GM19324 (cell line): ENCODE measurements around the gene KRT4.

Experiments used
- ATAC-seq: cut with Tn5 transposase; IDR thresholded peaks from one replicate; pipeline ENCODE4 v1.9.1; 2021; ENCODE audit warnings: mild to moderate bottlenecking, moderate library complexity; ENCODE audit not compliant: unreplicated experiment, low FRiP score

KRT4 gene

DNA sequence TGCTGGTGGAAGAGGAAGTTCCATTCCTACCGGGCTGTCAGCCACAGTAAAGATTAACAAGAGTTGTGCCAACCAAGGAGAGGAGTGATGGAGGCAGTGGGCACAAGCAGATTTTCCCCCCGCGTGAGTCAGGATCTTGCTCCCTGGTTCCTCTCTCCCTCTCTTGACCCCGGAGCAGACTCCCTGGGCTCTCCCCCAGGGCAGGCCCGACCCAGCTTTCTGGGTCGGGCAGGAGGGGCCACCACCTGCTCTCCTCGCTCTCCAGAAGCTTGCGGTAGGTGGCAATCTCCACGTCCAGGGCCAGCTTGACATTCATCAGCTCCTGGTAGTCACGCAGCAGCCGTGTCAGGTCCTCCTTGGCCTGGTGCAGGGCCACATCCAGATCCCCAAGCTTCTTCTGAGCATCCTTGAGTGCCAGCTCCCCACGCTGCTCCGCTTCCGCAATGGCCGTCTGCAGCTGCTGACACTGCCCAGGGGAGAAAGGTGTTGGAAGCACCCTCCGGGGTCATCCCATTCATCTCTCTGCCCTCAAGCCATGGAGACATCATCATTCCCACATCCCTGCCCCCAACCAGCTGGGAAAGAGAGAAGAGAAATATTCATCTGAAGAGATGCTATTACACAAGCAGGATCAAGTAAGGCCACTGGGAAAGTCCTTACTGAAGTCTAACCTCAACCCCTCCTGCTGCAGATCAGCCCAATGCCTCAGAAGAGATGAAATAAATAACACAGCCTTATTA is 9.0 kb upstream of the KRT4 start:
- no peak for ATAC-seq

DNA sequence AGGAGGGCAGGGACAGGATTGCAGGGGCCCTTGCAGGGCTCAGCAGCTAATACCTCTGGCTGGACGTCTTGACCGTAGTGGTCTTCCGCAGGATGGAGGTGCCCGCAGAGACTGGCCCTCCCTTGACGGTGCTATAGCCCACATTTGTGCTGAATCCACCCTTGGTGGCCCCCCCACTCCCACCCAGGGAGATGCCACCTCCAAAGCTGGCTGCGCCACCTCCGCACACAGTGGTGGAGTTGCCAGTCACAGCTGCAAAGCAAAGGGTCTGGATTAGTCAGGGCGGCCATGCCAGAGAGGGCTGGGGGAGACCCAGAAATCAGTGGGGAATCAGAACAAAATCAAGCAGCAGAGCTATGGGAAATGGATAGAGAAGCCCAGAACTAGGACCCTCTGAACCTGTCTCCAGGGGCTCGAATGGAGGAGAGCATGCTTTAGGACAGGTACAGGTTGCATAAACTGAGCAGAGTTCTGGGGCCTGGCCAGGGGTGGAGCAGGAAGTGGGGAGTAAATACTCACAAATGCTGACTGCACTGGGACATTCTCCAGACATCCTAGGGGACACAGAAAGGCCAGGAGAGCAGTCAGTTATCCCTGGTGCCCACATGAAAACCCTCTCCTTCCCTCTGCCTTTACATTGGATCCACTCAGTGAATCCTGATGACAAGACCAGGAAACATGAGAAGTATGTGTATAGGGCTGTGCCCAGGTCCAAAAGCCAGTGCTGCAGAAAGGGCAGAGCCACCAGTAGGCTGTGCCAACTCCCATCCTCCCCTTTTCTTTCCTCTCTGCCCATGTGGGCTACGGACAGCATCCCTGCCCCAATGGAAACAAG is 8.1 kb upstream of the KRT4 start:
- no peak for ATAC-seq

DNA sequence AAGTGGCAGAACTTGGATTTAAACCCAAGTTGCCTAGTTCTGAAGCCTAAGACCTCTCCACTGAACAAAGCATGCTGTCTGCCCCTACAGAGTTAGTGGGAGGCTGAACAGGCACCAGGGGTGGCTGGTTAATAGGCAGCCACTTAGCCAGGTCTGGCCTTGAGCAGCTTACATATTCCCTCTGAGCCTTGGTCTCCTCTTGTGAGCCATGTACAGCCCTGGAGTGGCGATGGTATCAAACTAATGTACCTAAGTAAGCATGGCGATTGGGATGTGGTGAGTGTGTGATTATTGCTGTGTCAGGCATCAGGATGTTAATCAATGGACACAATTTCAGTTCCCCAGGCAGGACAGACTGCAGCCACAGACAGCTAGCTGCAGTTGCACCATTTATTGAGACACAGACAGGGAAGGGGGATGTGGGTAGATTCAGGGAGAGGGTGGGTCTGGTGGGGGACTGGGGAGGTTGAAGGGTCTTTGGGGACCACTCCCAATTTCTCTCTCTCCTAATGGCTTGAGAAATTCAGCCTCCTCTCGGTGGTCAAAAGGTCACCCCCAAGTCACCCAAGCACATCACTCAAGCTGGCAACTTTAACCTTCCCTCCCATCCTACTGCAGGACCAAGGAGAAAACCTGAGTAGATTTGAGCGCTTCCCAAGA is 7.3 kb upstream of the KRT4 start:
- ATAC-seq, result no peak

DNA sequence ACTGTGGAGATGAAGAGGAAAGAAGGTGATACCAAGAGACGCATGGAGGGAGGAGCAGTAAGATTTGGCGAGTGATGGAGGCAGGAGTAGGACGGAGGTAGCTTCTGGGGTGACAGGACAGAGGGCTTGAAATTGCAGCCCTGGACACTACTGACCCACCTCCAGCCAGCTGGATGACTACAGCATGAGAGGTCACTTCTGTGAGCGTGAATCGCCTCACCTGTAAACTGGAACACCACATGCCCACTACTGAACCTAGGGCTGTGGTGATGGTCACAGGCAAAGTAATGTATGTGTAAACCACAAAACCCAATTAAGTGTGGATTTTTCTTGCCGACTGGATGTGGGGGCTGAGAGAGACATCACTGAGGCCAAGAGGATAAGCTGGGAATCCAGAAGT is 6.6 kb upstream of the KRT4 start:
- no peak for ATAC-seq

DNA sequence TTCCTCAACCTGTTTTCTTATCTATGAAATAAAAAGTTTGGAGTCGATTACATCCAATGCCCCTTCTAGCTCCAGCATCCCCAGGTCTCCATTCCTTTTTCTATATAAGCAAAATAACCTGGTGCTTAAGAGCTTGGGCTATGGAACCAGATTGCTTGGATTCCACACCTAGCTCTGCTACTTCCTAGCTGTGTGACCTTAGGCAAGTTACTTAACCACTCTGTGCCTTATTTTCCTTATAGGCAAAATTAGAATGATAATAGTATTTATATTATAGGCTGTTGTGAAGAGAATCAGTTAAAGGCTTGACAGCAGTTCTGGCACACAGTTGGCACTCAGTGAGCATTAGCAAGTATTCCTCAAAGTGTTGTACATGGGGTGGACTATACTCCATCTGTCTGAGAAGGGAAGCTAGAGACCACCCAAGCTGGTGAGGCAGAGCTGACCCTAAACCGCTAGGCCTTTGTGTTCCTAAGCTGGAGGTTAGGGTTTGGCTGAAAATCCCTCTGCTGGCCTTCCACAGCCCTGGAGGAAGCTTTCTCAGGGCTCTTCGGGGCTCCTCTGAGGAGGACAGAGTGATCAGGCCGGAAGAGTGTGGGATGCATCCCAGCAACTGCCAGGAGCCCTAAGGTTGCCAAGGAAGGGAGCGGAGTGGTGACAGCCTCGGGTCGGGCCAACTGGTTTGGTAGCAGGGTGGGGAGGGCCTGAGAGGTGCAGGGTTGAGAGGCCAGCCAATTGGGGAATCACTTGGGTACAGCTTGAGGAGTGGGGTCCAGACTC is 6.0 kb upstream of the KRT4 start:
- no peak for ATAC-seq

DNA sequence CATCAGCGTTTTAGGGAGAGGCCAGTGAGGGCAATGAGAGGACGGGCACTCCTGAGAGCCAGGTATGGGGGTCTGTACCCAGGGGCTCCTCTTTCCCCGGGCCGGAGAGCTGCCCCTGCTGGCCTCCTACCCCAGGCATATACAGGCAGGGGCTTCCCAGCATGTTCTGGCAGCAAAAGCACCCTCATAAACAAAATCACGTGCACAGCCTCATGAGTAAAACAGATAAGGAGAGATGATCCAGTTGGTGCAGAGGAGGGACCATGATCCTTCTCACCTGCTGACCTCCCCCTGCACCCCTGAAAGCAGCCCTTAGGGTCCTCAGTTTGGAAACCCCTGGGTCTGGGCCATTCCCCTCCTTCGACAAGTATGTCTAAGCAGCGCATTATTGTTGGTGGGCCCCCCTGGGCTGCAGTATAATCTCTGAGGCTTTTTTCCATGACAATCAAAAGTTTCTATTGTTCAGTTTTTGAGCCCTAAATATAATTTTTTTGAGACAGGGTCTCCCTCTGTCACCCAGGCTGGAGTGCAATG is 5.0 kb upstream of the KRT4 start:
- ATAC-seq, result no peak

DNA sequence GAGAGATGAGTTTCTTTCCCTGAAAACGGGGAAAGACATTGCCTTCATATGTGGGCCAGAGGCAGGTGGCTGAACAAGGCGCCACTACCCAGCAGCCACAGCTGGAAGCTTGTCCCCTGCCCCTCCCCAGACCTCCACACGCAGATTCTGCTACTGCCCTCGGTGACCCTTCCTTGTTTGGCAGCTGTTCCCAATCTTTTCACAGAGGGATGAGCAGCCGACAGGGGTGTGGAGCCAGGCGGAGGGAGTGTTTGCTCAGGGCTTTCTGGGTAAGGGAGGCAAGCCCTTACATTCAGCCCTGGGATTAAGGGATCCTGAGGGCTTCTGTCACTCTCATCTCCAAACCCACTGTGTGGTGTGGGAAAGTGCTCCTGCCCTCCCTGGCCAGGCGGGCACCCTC is 4.5 kb upstream of the KRT4 start:
- no peak for ATAC-seq

DNA sequence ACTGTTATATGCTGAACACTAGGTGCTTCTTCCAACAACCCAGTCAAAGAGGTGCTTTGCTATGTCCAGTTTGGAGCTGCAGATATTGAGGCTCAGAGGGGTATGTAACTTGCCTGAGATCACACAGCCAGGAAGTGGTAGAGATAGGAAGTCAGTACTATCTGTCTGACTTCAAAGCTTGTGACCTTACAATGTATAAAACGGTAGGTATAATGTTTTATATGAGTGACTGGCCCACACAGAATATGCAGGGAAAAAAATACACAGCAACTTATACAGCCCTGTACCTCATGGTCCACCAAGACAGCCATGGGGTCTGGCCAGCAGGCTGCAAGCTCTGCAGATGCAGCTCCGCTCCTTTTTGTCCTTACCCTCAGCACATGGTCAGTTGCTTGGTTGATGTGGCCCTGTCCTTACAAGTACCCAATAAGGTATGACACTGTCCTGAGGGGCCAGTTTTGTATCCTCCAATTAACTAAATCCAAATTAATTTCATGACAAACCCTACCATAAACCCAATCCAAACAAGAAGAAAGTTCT is 3.9 kb upstream of the KRT4 start:
- ATAC-seq, result no peak

DNA sequence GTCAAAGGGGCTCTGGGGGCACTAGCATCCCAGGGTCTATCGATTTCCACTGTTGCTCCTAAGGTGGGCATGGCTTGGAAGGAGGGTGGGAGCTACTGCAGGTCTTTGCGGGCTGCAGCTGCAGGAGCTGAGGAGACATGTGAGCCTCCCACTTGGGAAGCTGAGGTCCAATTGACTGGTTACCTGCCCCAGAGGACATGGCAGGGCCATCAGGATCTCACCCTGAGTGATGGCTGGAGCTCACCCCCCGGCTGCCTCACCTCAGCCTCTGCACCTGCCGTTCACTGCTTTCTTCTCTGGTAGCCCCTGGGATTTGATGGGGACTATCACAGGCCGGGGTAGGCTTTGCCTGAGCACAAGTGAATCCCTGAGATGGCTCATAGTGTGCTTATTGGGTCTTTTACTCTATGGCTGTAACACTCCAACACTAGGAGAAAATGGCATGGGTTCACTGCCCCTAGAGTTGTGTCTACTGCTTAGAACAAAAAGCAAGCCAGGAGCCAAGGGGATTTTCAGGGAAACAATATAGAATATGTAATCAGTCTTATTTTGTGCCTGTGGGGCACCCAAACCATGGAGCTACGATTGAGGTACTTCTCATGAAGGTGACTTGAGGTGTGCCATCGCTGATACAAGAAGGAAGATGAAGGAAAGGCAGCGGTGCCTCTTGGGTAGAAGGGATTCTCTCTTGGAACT is 3.2 kb upstream of the KRT4 start:
- ATAC-seq, result no peak

DNA sequence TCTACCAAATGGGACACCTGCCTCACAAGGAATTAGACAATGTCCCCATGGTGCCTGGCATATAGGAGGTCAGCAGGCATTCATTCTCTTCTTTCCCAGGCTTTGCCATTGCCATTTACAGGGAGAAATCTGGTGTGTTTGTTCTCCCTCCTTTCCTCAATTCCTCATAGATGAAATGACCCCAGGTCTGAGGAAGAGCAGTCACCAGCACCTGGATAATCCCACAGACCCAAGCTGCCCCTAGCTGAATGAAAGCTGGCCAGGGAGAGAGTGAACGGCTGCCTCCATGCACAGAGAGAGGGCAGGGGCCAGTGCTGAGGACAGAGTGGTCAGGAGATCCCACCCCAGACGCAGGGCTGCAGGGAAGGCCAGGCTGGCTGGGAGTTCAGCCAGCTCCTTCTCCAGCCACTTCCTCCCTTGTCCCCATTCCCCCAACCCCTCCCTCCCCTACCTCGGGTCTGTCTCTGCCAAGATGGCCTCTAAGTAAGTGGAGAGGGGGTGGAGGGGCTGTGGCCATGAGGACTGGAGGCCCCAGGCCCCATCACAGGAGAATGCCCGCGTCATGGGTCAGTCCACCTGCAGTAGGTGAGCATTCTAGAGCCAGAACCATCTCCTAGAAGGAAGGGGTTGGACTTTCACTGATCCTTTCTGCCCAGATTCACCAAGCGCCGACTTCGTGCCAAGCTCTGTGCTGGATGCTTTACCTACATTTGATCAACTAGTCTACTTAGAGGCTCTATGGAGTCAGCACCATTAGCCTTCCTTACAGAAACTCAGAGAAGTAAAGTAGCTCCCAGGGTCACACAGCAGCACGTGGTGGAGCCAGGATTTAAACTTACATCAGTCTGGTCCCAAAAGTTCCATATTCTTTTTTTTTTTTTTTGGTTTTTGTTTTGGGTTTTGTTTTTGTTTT is 2.0 kb upstream of the KRT4 start:
- ATAC-seq, result no peak

DNA sequence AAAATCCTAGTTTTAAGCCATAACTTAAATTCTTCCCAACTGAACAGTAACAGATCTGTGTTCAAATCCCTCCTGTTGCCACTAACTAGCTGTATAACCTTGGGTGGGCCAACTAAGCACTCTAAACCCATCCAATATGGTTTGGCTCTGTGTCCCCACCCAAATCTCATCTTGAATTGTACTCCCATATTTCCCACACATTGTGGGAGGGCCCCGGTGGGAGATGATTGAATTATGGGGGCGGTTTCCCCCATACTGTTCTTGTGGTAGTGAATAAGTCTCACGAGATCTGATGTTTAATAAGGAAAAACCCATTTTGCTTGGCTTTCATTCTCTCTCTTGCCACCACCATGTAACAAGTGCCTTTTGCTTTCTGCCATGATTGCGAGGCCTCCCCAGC is 1.2 kb upstream of the KRT4 start:
- ATAC-seq, result no peak

DNA sequence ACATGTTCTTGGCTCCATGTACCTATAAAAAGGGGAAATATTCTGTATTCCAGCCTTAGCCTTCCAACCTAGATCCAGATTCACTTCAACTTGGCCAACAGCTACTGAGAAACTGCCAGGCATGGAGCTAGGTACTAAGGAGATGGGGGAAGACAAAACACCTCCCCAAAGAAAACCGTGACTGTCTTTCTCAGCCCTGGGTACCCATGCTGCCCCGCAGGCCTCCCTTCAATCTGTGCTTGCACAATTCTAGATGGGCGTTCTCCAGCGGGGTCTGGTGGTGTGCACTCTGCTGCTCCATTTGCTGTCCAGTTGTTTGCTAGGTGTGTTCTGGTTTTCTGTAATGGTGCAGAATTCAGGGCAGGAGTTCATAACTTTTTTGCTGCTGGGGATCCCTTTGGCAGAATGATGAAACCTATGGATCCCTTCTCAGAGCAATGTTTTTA is 817 bp upstream of the KRT4 start:
- no peak for ATAC-seq

DNA sequence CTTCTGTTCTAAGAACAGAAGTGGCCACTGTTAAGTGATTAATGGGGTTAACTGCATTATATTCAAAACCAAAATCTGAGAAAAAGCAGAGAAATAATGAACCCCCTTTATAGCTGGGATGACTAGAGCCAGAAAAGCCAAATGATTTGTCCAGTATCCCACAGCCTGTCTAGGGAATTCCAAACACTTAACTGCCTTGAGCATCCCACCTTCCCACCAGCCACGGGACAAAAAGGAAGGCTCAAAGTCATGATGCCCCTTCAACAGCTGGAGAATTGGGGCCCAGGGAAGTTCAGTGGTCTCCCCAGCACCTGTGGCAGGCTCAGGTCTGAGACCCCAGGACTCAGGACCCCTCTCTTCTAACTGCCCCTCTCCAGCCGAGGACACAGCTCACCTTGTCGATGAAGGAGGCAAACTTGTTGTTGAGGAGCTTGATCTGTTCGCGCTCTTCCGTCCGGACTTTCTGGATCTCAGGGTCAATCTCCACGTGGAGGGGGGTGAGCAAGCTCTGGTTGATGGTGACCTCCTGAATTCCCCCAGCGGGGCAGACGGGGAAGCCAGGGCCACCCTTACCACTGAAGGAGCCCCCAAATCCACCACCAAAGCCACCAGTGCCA is 605 bp downstream of the KRT4 start:
- no peak for ATAC-seq

DNA sequence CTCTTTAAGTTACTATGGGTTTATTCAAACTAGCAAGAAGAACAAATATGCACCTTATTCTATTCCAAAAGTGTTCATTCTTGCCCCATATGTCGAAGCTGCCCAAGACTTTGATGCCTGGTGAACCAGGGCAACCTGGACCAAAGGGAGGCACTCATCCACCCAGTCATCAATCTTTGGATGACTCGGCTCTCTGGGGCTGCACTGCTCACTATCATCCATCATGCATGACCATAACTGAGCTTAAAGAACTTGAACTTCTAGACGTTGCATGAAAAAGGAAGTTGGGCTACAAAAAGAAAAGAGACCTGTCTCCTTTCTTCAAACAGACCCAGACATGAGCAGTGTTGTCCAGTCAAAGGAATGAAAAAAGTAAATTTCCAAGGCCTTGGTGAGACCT is 1.2 kb downstream of the KRT4 start:
- no peak for ATAC-seq

DNA sequence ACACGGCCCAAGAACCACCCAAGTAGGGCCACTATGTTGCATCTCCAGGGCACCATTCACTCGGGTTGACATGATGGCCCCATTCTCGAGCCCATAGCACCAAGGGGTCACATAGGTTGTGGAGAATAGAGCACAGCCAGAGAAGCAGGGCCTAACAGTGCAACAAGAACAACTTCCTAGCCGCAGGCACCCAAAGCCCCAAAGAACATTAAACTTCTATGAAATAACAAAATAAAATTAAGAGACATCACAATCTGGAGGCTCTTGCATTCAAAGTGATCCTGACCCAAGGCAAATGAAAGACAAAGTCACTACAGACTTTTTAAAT is 1.9 kb downstream of the KRT4 start:
- no peak for ATAC-seq

DNA sequence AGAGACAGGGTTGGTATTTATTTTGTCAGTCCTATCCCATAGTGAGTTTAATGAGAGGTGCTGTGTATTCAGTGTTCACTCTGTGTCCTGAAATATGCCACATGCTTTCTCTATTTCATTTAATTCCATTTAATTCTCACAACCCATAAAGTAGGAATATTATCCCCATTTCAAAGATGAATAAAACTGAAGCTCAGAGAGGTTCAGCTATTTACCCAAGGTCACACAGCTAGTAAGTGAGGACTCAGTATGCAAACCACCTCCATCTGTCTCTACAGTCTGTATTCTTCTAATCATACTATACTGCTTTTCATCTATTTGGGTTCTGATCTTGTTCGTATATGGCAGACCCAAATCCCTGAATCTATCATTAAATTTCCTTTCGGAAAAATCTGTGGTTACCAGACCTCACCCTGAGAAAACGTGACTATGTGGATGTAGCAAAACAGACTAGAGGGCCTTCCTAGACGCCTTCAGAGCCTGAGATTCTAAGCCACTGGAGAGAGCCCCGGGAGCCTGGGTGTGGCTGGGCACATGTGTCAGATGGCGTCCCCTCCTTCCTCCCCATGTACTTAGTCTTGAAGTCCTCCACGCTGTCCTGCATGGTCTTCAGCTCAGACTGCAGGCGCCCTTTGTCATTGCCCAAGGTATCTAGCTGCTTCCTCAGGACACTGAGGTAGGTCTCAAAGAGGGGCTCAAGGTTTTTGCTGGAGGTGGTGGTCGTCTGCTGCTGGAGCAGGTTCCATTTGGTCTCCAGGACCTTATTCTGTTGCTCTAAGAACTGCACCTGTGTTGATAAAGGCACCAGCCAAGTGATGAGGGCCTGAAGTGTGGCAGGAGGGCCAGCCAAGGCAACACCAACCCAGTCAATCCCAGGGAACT is 2.5 kb downstream of the KRT4 start:
- ATAC-seq, result no peak

DNA sequence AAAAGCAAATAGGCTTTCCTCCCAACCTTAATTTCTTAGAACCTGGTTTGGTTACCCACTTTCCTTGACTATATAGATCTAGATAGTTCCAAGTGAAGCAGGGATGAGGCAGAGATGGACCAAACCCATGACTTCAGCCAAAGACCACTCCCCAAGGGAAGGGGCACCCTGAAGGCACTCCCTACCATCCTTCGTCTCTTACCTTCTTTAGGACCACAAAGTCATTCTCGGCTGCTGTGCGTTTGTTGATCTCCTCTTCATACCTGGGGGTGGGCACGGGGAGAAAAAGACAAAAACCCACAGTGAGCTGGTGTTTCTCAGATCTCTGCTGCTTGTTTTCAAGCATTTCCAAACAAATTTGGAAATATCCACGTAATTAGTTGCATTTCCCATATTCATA is 3.4 kb downstream of the KRT4 start:
- no peak for ATAC-seq
